NCI-H2171 treated with DMSO at 0.1 percent for 48 hours (cell line): Measurements from ENCODE around the gene HOXB1.
"Not testable (repeated sequence)": the region's sequence is repeated elsewhere in the genome, so short reads cannot be mapped to it uniquely, and the experiment has no call there.

ENCODE experiments used
- DNase-seq: peaks from one replicate; lab custom pipeline; 2025; lab: John Stamatoyannopoulos, UW

The HOXB1 gene

DNA sequence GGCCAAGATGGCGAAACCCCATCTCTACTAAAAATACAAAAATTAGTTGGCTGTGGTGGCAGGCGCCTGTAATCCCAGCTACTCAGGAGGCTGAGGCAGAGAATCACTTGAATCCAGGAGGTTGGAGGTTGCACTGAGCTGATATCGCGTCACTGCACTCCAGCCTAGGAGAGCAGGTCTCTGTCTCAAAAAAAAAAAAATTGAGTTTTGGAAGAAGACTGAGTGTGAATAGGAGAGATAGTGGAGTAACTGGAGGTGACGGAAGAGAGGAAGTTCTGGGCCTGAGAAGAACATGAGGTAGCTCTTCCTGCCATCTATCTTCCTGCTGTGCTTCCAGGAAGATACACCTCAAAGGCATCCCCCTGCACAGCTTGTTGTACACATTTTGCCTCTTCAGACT, 11.4 kb downstream of the HOXB1 start:
- no peak for DNase-seq

DNA sequence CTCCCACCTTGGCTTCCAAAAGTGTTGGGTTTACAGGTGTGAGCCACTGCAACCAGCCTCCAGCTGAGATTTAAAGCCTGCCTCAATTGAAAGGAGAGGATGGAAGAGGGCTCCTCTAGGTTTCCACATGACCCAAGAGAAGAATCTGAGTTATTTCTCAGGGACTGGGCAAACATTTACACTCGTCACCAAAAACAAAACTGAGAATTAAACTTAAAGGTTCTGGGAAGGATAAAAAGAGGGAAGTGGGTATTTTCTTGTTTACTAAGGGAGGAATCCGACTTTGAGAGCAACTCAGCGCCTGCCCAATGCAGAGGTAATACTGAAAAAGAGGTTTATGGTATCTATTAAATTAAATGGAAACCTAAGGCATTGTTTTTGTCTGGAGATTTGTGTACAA, 13.3 kb downstream of the HOXB1 start:
- DNase-seq = no peak

DNA sequence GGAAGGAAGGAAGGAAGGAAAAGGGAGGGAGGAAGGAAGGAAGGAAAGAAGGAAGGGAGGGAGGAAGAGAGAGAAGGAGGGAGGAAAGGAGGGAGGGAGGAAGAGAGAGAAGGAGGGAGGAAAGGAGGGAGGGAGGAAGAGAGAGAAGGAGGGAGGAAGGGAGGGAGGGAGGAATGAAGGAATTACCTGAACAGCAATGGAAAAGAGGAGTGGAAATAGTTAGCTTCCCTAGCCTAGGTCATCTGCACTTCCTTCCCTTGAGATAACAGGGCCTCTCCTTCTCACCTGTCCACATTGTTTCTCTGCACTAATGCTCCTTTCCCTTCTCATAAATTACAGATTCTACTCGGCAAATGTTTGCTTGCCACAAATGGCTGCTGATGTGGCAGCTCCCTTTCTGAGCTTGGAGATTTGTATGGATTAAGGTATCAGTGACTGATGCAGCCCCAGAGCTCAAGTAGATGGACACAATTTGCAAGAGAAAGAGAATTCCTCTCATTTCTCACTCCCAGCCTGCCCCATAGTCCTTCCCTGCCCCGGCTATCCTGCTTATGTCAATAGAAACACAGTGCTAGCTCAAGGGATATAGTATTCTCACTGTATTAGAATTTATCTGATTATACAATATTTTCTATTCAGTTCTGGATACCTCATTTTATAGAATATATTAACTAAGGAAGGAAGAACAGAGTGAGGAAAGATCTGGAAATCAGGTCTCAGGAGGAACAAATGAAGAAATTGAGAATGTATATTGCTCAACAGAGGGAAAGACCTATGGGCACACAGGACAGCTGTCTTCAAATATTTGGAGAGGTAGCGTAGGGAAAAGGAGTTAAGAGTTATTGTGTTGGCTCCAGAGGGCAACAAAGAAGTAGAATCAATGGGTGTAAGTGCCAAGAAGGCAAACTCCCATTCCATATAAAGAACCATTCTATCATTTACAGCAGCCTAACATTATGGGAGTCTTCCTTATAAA, 14.6 kb downstream of the HOXB1 start:
- DNase-seq = no peak

DNA sequence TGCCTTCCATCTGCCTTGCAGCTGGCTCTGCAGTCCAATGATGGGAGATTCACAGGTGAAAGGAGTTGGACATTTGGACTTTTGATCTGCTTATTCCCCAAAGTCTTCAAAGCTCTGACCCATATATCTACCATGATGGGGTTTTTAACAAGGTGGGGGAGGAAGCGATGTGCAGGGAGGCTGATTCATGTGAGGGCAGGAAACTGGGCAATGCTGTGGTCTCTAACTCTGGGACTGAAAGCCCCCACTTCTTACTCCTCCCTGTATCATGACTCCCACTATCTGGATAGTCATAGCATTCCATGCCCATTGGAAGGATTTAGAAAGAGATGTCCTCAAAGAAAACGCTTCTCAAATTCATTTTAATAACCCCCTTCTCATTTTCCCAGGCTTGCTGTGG, 16.3 kb downstream of the HOXB1 start:
- DNase-seq = no peak

DNA sequence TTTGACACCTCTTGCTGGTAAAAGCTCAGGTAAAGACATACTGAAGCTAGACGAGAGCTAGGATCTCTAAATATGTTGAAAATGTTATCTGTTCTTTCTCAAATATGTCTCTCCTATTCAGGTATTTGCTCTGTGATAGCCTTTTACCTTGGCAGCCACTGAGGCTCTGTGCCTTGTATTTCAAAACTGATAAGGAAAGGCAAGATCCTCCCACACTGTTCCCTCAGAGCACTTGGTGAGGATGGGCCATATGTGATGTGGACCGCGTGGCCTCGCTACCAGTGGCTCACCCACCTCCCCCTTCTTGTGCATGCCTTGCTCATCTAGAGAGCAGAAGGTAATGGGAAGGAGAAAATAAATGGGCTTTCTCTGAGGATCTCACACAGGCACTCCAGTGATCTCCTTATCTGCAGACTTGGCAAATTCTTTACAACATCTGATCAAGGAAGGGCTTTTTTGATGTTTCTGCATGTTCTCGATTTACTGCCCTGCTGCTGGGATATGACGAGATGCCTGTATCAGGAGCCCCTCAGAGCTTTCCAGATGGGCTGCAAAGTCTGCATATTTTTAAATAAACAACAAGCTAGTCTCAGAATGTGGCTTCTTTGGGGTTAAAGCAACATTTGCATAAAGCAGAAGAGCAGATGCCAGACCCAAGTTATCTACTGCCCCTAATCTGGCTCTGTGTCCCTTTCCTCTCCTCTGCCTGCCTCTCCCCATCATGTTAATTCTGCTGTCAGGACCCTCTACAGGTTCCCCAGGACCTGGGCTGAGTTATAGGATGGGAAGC, 16.9 kb downstream of the HOXB1 start:
- DNase-seq = no peak

DNA sequence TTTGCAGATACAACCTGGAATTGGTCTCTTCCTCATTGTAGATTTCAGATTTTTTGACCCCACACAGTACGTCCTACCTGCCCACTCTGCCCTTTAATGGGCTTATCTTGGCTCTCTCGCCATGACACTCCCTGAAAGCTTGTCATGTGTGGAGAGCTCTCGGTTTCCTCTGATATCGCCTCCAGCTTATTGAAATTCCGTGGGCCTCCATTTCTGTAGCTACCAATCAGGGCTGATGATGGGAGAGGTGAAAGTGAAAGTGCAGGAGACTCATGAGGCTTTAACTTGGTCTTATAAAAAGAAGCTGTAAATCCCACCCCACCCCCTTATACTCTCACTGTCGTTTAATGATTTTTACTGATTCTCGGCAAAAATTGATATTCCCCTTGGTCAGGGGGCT, 17.7 kb downstream of the HOXB1 start:
- no peak for DNase-seq

DNA sequence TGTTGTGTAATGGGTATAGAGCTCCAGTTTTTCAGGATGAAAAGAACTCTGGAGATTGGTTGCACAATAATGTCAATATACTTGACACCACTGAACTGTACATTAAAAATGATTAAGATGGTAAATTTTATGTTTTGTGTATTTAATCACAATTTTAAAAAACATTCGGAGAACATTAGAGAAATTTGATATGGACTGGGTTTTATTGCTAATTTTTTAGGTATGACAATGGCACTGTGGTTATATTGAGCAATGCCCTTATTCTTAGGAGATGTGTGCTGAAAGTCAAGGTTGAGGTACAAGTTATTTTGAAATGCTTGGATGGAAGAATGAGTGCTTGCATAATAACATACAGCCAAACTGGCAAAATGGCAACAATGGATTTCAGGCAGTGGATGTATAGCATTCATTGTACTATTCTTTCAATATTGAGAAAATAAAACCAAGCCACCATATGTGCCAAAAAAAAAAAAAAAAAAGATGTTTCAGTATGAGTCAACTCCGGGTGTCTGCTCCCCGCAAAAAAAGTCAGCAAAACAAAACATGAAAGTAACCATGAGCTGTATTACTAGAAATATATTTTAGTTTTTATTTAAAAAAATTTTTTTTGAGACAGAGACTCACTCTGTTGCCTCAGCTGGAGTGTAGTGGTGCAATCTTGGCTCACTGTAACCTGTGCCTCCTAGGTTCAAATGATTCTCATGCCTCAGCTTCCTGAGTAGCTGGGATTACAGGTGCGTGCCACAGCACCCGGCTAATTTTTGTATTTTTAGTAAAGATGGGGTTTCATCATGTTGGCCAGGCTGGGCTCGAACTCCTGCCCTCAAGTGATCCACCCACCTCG, 19.8 kb downstream of the HOXB1 start:
- no peak for DNase-seq

DNA sequence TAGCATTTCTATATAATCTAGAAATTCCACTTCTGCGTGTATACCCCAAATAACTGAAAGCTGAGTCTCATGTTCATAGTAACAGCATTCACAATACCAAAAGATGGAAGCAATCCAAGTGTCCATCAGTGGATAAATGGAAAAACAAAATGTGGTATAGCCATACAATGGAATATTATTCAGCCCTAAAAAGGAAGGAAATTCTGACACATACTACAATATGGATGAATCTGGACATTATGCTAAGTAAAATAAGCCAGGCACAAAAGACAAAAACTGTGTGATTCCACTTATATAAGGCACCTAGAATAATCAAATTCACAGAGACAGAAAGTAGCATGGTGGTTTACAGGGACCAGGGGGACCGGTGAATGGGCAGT, 20.4 kb downstream of the HOXB1 start:
- no peak for DNase-seq

DNA sequence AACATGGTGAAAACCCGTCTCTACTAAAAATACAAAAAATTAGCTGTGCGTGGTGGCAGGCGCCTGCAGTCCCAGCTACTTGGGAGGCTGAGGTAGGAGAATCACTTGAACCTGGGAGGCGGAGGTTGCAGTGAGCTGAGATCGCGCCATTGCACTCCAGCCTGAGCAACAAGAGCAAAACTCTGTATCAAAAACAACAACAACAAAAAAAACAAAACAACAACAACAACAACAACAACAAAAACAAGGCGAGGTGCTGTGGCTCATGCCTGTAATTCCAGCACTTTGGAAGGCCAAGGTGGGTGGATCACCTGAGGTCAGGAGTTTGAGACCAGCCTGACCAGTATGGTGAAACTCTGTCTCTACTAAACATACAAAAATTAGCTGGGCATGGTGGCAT, 21.1 kb downstream of the HOXB1 start:
- not testable (repeated sequence) for DNase-seq

DNA sequence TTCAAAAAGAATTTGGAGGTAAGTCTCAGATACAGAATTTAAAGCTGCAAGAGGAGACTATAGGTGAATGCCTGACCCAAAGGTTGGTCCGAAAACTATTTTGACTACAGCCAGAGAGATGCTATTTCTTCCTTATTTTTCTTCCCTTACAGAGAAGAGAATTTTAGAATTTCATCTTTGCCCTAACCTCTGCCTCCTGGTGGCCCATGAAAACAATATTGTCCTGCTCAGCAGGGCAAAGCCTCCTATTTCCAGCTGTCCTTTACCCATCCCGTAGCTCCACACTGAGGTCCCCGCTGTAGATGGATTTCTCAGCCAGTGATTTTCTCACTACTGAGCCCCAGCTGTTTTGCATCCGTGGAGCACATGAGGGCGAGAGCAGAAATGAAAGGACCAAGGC, 24.6 kb downstream of the HOXB1 start:
- no peak for DNase-seq

DNA sequence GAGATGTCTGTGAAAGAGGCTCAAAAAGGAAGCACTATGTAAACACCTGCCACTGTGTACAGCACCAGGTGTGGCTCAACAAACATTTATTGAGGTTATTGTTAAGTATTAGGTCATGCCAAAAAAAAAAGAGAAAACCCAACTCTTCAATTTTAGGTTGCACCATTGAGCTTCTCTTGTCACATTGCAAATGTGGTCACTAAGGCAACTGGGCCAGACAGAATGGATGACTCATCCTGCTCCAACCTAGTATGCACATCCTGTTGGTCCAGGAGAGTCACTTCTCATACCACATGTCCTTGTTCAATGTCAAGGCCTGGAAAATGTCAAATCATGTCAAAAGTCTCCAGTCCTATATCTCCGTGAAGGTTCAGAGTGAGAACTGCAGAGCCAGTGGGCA, 25.0 kb downstream of the HOXB1 start:
- no peak for DNase-seq

DNA sequence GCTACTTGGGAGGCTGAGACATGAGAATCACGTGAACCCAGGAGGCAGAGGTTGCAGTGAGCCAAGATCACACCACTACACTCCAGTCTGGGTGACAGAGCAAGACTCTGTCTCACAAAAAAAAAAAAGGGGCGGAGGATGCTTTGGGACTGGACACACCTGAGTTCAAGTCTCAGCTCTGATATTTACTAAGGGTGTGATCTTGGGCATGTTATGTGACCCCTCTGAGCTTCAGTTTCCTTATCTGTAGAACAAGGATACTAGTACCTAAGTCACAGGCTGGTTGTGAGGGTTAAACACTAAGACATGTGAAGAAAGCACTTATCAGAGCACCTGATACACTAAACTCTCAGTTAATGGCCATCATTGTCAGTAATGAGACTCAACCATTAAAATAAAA, 25.9 kb downstream of the HOXB1 start:
- no peak for DNase-seq

DNA sequence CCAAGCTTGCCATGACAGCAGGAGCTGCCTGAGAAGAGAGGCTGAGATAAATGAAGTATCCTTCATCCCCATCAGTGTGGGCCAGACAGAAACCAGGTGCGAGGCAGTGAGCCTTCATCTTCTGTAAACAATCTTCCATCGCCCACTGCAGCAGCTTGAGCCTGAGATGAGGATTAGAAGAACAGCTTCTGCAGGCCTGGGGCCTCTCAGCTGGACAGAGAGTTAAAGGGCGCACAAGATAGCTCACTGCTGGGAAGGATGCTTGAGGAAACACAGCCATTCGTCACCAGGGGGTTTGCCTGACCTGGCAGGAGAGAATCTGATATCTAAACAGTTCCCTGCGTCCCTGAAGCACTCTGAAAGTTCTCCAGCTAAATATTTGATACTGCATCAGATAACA, 27.1 kb downstream of the HOXB1 start:
- no peak for DNase-seq

DNA sequence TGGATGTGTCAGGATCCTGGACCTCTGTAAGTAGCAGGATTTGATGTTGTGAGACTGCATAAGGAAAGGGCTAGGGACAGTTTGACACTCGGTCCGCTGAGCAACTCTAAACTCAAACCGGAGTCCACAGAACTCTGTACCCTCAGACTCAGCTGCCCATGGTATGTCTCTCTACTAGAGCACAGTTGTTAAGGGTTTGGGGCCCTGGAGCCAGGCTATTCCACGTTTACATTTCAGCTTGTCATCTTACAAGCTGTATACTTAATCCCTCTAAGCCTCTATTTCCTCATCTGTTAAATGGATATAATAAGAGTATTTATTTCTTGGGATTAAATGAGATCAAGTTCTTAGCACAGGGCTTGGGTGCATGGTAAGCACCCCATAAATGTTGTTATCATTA, 27.9 kb downstream of the HOXB1 start:
- no peak for DNase-seq

DNA sequence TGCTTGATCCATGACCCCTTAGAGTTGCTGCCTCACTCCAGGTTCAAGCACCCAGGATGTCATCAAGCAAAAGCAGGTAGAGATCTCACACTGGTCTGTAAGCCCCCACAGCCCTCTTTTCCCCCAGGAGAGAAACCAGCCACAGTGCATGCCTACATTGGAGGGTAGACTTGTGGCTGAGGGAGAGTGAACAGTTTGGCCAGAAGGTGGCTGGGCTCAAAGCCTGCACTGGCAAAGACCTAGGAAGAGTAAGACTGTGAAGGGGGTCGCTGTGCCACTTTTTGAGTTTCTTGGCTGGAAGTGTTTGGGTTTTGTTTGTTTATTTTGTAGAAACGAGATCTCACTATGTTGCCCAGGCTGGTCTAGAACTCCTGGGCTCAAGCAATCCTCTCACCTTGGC, 28.5 kb downstream of the HOXB1 start:
- no peak for DNase-seq

DNA sequence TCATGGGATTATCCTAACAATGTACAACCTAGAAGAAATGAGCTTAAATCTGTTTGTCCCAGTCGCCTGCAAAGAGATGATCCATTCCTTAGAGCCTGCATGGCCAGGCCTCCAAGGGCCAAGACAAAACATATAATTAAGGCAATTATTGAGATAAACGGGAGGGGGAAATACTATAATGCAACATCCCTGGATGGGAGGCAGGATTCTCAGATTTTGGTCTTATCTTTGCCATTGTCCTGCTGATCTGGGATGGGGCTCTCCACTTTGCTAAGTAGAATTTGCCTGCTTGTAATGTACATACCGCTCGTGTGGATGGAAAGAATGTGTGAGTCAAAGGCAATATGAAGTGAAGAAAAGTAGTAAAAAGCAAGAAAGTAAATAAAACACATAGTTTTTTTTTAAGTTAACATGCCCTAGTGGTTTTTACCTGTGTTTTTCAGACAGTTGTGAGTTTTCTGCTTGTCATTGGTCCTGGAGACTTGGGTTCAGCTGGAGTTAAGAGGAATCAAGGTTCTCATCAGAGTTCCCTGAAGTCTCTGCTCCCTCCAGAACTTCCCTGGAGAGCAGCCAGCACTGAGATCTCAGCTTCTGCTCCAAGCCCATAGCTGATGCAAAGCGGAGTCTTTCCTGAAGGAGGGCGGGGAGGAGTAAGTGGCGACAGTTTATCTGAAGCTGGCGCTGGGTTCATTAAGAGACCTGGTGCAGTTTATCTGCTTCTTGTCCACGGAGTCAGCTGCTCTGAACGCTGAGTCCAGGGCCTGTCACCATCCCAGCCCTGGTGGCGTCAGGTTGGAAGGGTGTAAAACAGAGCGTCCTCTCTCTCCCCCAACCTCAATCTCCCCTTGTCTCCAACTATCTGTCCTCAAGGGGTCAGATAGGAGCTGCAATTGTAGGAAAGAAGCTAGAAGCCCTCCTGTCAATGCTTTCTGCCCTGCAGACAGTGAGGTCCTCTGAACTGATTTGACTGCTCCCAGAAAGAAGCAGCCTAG, 30.1 kb downstream of the HOXB1 start:
- DNase-seq = no peak

DNA sequence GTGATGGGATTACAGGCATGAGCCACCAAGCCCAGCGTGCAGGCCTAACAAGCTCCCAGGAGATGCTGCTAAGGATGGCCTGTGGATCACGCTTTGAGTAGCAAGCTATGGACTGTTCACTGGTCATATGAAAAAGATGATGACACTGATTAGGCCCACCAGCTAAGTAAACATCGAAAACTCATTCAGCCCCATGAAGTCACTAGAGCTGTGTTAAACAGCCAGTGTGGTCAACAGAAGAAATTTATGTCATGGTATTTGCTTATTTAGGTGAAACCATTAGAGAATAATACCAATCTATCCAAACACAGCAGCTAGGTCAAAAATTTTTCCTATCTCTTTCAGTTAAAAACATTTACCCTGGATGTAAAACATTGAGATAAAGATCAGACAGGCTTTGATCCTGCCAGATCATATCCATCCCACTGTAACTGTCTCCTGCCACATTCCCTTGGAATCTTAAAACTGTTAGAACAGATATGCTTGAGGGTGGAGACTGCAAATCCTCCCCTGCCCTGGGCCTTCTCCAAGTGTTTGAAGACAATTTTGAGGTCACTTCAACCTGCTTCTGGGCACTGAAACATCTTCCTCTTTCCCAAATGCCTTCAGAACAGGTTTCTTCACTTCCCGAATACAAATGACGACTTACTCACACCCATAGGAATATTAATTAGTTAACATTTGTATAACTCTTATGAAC, 30.9 kb downstream of the HOXB1 start:
- no peak for DNase-seq

DNA sequence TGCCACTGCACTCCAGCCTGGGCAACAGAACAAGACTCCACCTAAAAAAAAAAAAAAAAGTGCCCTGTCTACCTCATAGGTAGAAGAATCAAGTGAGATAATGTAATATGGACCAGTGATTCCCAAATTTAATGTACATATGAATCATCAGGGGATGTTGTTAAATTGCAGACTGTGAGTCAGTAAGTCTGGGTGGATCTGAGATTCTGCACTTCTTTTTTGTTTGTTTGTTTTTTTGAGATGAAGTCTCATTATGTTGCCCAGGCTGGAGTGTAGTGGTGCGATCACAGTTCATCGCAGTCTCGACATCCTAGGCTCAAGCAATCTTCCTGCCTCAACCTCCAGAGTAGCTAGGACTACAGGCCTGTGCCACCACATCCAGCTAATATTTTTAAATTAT, 31.6 kb downstream of the HOXB1 start:
- DNase-seq = no peak

DNA sequence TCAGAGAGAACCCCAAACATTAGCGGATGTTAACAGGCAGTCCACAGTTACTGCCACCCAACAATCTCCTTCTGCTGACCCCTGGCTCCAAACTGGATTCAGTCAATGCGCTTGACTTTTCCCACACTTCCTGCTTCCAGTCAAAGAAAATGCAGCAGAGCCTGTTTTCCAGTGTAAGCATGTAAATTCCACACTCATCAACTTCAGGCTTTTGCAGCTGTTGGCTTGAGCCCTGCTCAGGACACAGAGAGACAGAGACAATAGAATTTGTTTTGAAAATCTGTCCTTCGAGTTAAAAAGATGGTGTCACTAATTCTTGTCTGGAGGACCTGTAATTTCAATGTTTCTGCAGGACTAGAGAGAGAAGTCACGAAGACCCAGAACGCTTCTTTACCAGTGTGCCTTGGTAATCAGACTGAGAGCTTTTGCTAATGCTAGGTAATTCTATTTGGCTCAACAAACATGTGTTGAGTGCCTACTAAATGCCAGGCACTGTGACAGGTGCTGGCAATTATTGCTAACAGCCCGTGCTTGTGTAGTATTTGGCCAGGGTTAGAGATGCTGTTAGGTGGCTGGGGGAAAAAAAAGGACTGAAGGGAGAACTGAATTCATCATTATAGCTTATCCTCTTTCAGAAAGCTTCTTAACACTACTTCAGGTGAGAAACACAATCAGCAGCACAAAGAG, 32.5 kb downstream of the HOXB1 start:
- DNase-seq = no peak

DNA sequence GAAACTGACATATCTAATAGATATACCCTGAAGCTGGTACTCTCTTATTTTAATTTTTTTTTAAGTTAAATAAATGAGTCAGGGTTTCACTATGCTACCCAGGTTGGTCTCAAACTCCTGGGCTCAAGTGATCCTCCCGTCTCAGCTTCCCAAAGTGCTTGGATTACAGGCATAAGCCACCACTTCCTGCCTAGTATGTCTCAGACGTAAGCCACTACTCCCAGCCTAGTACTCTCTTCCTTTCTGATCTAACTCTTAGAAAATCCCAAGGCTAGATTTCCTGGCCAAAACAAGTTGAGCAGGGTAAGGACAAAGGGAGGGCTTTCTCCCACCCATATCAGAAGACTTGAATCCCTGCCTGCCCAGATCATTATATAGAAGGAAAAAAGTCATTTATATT, 33.7 kb downstream of the HOXB1 start:
- DNase-seq = no peak
